HK-2 (cell line): ENCODE results near the gene GSTA5.
A peak's percentile ranks its signal among the peaks of the same experiment; 100 is the strongest.
"Not testable (repeated sequence)": the region's sequence is repeated elsewhere in the genome, so short reads cannot be mapped to it uniquely, and the experiment has no call there.

Experiments used
- DNase-seq: peaks from one replicate; pipeline ENCODE4 v3.0.0-alpha.2; 2018; ENCODE audit not compliant: unreplicated experiment

GSTA5 gene

DNA sequence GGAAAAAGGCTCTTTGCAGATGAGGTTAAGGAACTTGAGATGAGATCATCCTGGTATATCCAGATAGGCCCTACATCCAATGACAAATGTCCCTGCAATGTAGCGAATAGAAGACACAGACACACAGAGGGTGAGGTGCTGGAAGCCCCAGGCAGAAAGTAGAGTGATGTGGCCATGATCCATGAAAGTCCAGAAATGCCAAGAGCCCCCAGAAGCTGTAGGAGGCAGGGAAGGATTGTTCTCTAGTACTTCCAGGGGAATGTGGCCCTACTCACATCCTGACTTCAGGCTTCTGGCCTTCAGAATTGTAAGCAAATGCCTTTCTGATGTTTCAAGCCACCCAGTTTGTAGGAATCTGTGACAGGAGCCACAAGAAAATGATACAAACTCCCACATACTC lies 51.0 kb downstream of the GSTA5 start:
- peak; percentile 4 for DNase-seq

- DNase-seq, result no peak
Observed at GRCh38 chr6:52788478-52788877, 52.1 kb downstream of the GSTA5 start.

DNA sequence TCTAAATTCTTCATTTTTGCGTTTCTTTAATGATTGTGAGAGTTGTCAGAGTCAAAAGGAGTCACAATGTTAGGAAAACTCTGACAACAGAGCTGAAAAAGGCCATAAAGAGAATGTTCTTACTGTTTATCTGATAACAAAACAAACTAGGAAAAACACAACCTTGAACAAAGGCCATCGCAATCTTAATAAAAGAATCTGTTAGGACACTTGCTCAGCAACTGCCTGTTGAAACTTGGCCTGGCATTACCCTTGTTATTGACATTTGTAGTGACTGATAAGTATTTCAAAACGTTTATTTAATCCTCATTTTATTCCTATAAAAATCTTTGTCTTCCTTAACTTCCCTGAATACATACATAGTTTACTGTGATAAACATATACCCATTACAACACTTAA lies 52.7 kb downstream of the GSTA5 start:
- DNase-seq, result no peak

GRCh38 chr6:52786249-52786956 lies 54.2 kb downstream of the GSTA5 start:
- no peak for DNase-seq

DNA sequence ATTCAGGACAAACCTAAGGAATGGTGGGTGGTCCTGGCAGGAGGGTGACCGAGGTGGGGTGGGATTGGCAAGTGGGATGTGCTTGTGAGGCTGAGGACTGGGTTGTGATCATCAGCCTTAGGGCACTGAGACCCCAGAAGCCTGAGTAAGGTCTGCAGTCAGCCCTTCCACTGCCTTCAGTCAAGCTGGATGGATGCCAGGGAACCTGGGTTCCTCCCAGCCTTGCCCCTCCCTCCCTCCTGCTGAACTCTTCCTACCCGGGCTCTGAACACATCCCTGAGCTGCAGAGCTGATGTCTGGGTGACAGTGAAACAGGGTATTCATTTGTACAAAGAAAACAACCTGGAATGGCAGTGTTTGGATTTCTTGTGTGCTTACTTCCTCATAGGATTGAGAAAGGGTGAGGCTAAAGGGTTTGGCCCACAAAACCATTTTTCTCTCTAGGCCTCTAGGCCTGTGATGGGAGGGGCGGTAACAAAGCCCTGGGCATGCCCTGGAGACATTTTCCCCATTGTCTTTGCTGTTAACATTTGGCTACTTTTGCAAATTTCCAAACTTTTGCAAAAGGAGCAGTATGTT lies 57.8 kb downstream of the GSTA5 start:
- not testable (repeated sequence) for DNase-seq

DNA sequence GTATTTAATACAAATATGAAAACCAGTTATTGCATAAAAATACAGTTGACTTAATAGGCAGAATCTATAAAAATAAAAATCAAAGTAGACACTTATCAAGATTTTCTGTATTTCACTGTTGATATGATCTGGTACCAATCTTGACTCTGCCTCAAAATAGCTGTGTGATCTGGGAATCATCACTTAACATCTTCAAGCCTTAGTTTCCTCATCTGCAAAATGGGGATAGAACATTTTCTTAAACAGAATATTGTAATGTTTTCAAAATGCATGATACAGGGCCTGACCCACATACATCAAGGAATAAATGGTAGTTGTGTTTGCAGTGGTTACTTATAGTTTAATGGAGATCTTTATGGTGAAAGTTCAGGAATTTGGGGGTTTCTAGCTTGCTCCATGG lies 58.4 kb downstream of the GSTA5 start:
- not testable (repeated sequence) for DNase-seq
